Natural killer cell (primary cell): Measurements from ENCODE around the gene LYG1. TPM values are rescaled to one million over a fixed set of nuclear protein-coding genes. Genes with fewer than 3 reads are reported as not detected.

Experiments
- ATAC-seq, 3 donors: fragments of 150-1000 bp in 2 of 3; fragments of 200-7000 bp in 1 of 3; cut with Tn5 transposase; 1 replicate in 1 of 3; 2 replicates in 2 of 3; pipeline ENCODE4 v1.10.0; 2021; ENCODE audit warnings: mild to moderate bottlenecking in 2 of 3, moderate library complexity in 2 of 3
- DNase-seq, 2 donors: peaks; one replicate each; pipeline versions ENCODE4 v3.0.0 to v3.0.0-alpha.2; 2013 to 2021; ENCODE audit warnings: mixed read lengths in 1 of 2
- H3K27ac ChIP-seq: one replicate; pipeline ENCODE4 v1.5.1; 2013; ENCODE audit warnings: mild to moderate bottlenecking, low read length
- H3K27me3 ChIP-seq: one replicate; pipeline ENCODE4 v1.6.1; 2013; ENCODE audit warnings: low read length; ENCODE audit not compliant: control insufficient read depth, insufficient read depth
- H3K36me3 ChIP-seq: one replicate; pipeline ENCODE4 v1.6.1; 2013; ENCODE audit warnings: low read length; ENCODE audit not compliant: control insufficient read depth, insufficient read depth
- H3K4me1 ChIP-seq: one replicate; pipeline ENCODE4 v1.6.1; 2013; ENCODE audit warnings: low read length; ENCODE audit not compliant: control insufficient read depth, insufficient read depth
- H3K4me3 ChIP-seq: one replicate; pipeline ENCODE4 v1.5.1; 2013; ENCODE audit warnings: low read length
- H3K9me3 ChIP-seq: one replicate; pipeline ENCODE4 v1.6.1; 2013; ENCODE audit warnings: low read length; ENCODE audit not compliant: control insufficient read depth, insufficient read depth
- H3K27ac Mint-ChIP-seq, 2 donors: one replicate each; pipeline ENCODE4 v1.8.0; 2022; ENCODE audit warnings: mild to moderate bottlenecking in 2 of 2, mixed read lengths in 2 of 2, moderate library complexity in 1 of 2
- H3K27me3 Mint-ChIP-seq, 2 donors: one replicate each; pipeline ENCODE4 v1.8.0; 2022; ENCODE audit warnings: low read depth in 2 of 2, mixed read lengths in 2 of 2
- H3K36me3 Mint-ChIP-seq: one replicate; pipeline ENCODE4 v1.8.0; 2022; ENCODE audit warnings: mixed read lengths
- H3K4me1 Mint-ChIP-seq, 2 donors: one replicate each; pipeline ENCODE4 v1.8.0; 2022; ENCODE audit warnings: mixed read lengths in 2 of 2
- H3K4me3 Mint-ChIP-seq: one replicate; pipeline ENCODE4 v1.8.0; 2022; ENCODE audit warnings: mild to moderate bottlenecking, moderate library complexity, mixed read lengths
- H3K9me3 Mint-ChIP-seq, 2 donors: one replicate each; pipeline ENCODE4 v1.8.0; 2022; ENCODE audit warnings: mixed read lengths in 2 of 2
- CTCF ChIP-seq: fragments of 200-600 bp; IDR thresholded peaks from one replicate; pipeline ENCODE4 v1.8.0; 2022; ENCODE audit warnings: antibody characterized with exemption
- WGBS: methylation state at CpG from one replicate; pipeline ENCODE4 v1.1.7; 2013; ENCODE audit warnings: missing lambda C conversion rate; ENCODE audit not compliant: insufficient coverage; 5-methylcytosine and 5-hydroxymethylcytosine counted together
- intact Hi-C: fragments of 100-400 bp; cut with micrococcal nuclease; formaldehyde crosslinking; loops from one replicate; pipeline ENCODE4 v1.14.2; 2022
- total RNA-seq, 4 donors: library from RNA; stranded (reverse); fragments of 120-200 nt in 1 of 4; gene quantifications; one replicate each; pipeline versions ENCODE4 v1.2.3 to v1.2.4, GENCODE V29; 2013 to 2022

LYG1 gene
- total RNA-seq, 3 donors from 2014 or later (not counting 1 experiment from before 2014, with no cell fraction given), result 2.6 to 4.1 (median 4.0) TPM

GRCh38 chr2:99242151-99242550 is 58.8 kb downstream of the LYG1 start:
- intact Hi-C loops, result no loop called here
- no peaks in the 10 kb centered on the region for H3K27me3 Mint-ChIP-seq
- 95% methylated on average over 6 of the region's 6 CpGs for WGBS

GRCh38 chr2:99240431-99240830 is 60.6 kb downstream of the LYG1 start:
- no peaks in the 10 kb centered on the region for H3K27me3 ChIP-seq
- 90% methylated on average over 6 of the region's 6 CpGs for WGBS
- H3K36me3 ChIP-seq, result no peaks in the 10 kb centered on the region
- H3K4me3 ChIP-seq, result no peak overlapping the region
- Mint-ChIP-seq H3K27me3 (no peaks in the 10 kb centered on the region), H3K9me3 (peaks cover 0 to 3% of the 10 kb centered on the region in 2 donors), H3K4me3 (no peak overlapping the region), H3K27ac (no peak overlapping the region), H3K4me1 (no peaks in the 10 kb centered on the region), H3K36me3 (no peaks in the 10 kb centered on the region)
- TF ChIP-seq CTCF, result no peak
- no peaks in the 10 kb centered on the region for H3K9me3 ChIP-seq
- DNase-seq, result no peak
- no peaks in the 10 kb centered on the region for H3K4me1 ChIP-seq
- no peak for ATAC-seq
- intact Hi-C loops, result no loop called here
- H3K27ac ChIP-seq, result no peak overlapping the region

More at GRCh38 chr2:99242151-99242550, 58.8 kb downstream of the LYG1 start:
- Histone ChIP-seq H3K27me3 (no peaks in the 10 kb centered on the region), H3K4me3 (no peak overlapping the region), H3K36me3 (no peaks in the 10 kb centered on the region), H3K27ac (no peak overlapping the region), H3K9me3 (no peaks in the 10 kb centered on the region), H3K4me1 (no peaks in the 10 kb centered on the region)
- DNase-seq, result no peak
- no peaks in the 10 kb centered on the region for H3K9me3 Mint-ChIP-seq
- no peaks in the 10 kb centered on the region for H3K4me1 Mint-ChIP-seq
- H3K27ac Mint-ChIP-seq, result no peak overlapping the region
- TF ChIP-seq CTCF, result no peak
- no peaks in the 10 kb centered on the region for H3K36me3 Mint-ChIP-seq
- no peak for ATAC-seq
- no peak overlapping the region for H3K4me3 Mint-ChIP-seq

- Histone ChIP-seq H3K4me3 (no peak overlapping the region), H3K9me3 (no peaks in the 10 kb centered on the region), H3K27ac (no peak overlapping the region), H3K27me3 (no peaks in the 10 kb centered on the region), H3K4me1 (no peaks in the 10 kb centered on the region), H3K36me3 (no peaks in the 10 kb centered on the region)
- Mint-ChIP-seq H3K27me3 (no peaks in the 10 kb centered on the region), H3K4me3 (no peak overlapping the region), H3K27ac (no peak overlapping the region), H3K36me3 (no peaks in the 10 kb centered on the region), H3K4me1 (no peaks in the 10 kb centered on the region), H3K9me3 (peaks cover 0 to 5% of the 10 kb centered on the region in 2 donors)
- ATAC-seq (no peak), DNase-seq (no peak)
- intact Hi-C loops, result no loop called here
- TF ChIP-seq CTCF, result no peak
- 96% methylated on average over 6 of the region's 6 CpGs for WGBS
Measured at GRCh38 chr2:99238599-99238998, 62.4 kb downstream of the LYG1 start.

Other genes with a start within 250 kb of the LYG1 start
- 1 to 10 TPM; 1.3 to 2.6 (median 1.9) TPM for gene C2orf15, start 159.5 kb downstream of the LYG1 start, total RNA-seq
- gene TSGA10, start 146.3 kb downstream of the LYG1 start, total RNA-seq, result 10 to 100 TPM in 2 of 3 donors, 1 to 10 TPM in 1; 8.4 to 16.0 (median 11.5) TPM
- gene LIPT1, start 146.2 kb downstream of the LYG1 start, total RNA-seq, result 10 to 100 TPM; 12.0 to 21.4 (median 17.3) TPM
- 10 to 100 TPM; 22.9 to 33.6 (median 26.7) TPM for gene MITD1, start 120.1 kb downstream of the LYG1 start, total RNA-seq
- gene MRPL30, start 120.0 kb downstream of the LYG1 start, total RNA-seq, result 10 to 100 TPM; 16.0 to 18.6 (median 16.9) TPM
- gene LYG2, start 45.5 kb downstream of the LYG1 start, total RNA-seq, result not detected
- 10 to 100 TPM; 14.3 to 22.2 (median 18.8) TPM for gene TXNDC9, start 35.1 kb upstream of the LYG1 start, total RNA-seq
- 10 to 100 TPM; 33.5 to 40.6 (median 40.3) TPM for gene EIF5B, start 36.2 kb upstream of the LYG1 start, total RNA-seq
- gene REV1, start 188.8 kb upstream of the LYG1 start, total RNA-seq, result 10 to 100 TPM; 34.7 to 49.1 (median 38.5) TPM